ENCODE data around the gene FASLG. TPM values are rescaled to one million over a fixed set of nuclear protein-coding genes. Genes with fewer than 3 reads are reported as not detected.

FASLG gene
- total RNA-seq, 1 experiment from 2014 or later, result not detected

GRCh38 chr1:172650474-172651193, 8.3 kb upstream of the FASLG start:
- no peaks in the 10 kb centered on the region for H3K4me1 ChIP-seq (ENCODE audit: insufficient read depth, low read length, poor library complexity, severe bottlenecking)
- TF ChIP-seq CTCF (conservative IDR thresholded peaks at IDR 0.05; ENCODE audit: low read depth, low read length) (no peak), EZH2 (IDR thresholded peaks at IDR 0.05; ENCODE audit: borderline replicate concordance, low read depth, low read length, poor library complexity, severe bottlenecking) (no peak)
- H3K4me3 ChIP-seq (ENCODE audit: low read depth, low read length, poor library complexity, severe bottlenecking), result no peak overlapping the region
- H3K36me3 ChIP-seq (ENCODE audit: insufficient read depth, low read length, poor library complexity, severe bottlenecking), result no peaks in the 10 kb centered on the region
- DNase-seq (ENCODE audit: low spot score), result no peak
- no peak overlapping the region for H3K27ac ChIP-seq (ENCODE audit: low read depth, low read length, poor library complexity, severe bottlenecking)
- CTCF ChIA-PET, result no interaction called here
- no peaks in the 10 kb centered on the region for H3K9me3 ChIP-seq (ENCODE audit: low read depth, low read length, poor library complexity, severe bottlenecking)
- BruUV-seq (replicated peaks), result no TSS peak
- intact Hi-C loops (cut with micrococcal nuclease; ENCODE audit: unreplicated experiment), result no loop called here
- POLR2A ChIA-PET (ENCODE audit: low non-redundant PET), result no interaction called here
- no peaks in the 10 kb centered on the region for H3K27me3 ChIP-seq (replicated peaks; ENCODE audit: insufficient read depth, low read depth, low read length, poor library complexity)

- TF ChIP-seq CTCF (conservative IDR thresholded peaks at IDR 0.05; ENCODE audit: low read depth, low read length), result no peak
- no peak for TF ChIP-seq EZH2 (IDR thresholded peaks at IDR 0.05; ENCODE audit: borderline replicate concordance, low read depth, low read length, poor library complexity, severe bottlenecking)
- DNase-seq (ENCODE audit: low spot score), result peak; percentile 53
- intact Hi-C loops (cut with micrococcal nuclease; ENCODE audit: unreplicated experiment), result no loop called here
- Histone ChIP-seq H3K4me3 (ENCODE audit: low read depth, low read length, poor library complexity, severe bottlenecking) (no peak overlapping the region), H3K9me3 (ENCODE audit: low read depth, low read length, poor library complexity, severe bottlenecking) (no peaks in the 10 kb centered on the region), H3K4me1 (ENCODE audit: insufficient read depth, low read length, poor library complexity, severe bottlenecking) (no peaks in the 10 kb centered on the region), H3K36me3 (ENCODE audit: insufficient read depth, low read length, poor library complexity, severe bottlenecking) (no peaks in the 10 kb centered on the region), H3K27ac (ENCODE audit: low read depth, low read length, poor library complexity, severe bottlenecking) (no peak overlapping the region), H3K27me3 (replicated peaks; ENCODE audit: insufficient read depth, low read depth, low read length, poor library complexity) (no peaks in the 10 kb centered on the region)
- no TSS peak for BruUV-seq (replicated peaks)
- ChIA-PET CTCF (no interaction called here), POLR2A (ENCODE audit: low non-redundant PET) (no interaction called here)
Observed at GRCh38 chr1:172653015-172653709, 5.7 kb upstream of the FASLG start.

GRCh38 chr1:172654535-172654934, 4.4 kb upstream of the FASLG start:
- intact Hi-C loops (cut with micrococcal nuclease; ENCODE audit: unreplicated experiment), result no loop called here
- Histone ChIP-seq H3K4me1 (ENCODE audit: insufficient read depth, low read length, poor library complexity, severe bottlenecking) (no peaks in the 10 kb centered on the region), H3K36me3 (ENCODE audit: insufficient read depth, low read length, poor library complexity, severe bottlenecking) (no peaks in the 10 kb centered on the region), H3K27ac (ENCODE audit: low read depth, low read length, poor library complexity, severe bottlenecking) (no peak overlapping the region), H3K9me3 (ENCODE audit: low read depth, low read length, poor library complexity, severe bottlenecking) (no peaks in the 10 kb centered on the region), H3K27me3 (replicated peaks; ENCODE audit: insufficient read depth, low read depth, low read length, poor library complexity) (no peaks in the 10 kb centered on the region), H3K4me3 (ENCODE audit: low read depth, low read length, poor library complexity, severe bottlenecking) (no peak overlapping the region)
- no peak for TF ChIP-seq EZH2 (IDR thresholded peaks at IDR 0.05; ENCODE audit: borderline replicate concordance, low read depth, low read length, poor library complexity, severe bottlenecking)
- CTCF ChIA-PET, result no interaction called here
- no peak for DNase-seq (ENCODE audit: low spot score)
- BruUV-seq (replicated peaks), result no TSS peak
- POLR2A ChIA-PET (ENCODE audit: low non-redundant PET), result no interaction called here
